Measurements from ENCODE around the gene TRIM71. TPM values are rescaled to one million over a fixed set of nuclear protein-coding genes. Genes with fewer than 3 reads are reported as not detected.

Gene TRIM71
- total RNA-seq, 1 donor from 2014 or later, result 74.0 TPM

GRCh38 chr3:32850226-32850625 lies 32.4 kb downstream of the TRIM71 start:
- Mint-ChIP-seq H3K27ac (ENCODE audit: unreplicated experiment) (peak overlapping the region; percentile 30), H3K4me1 (ENCODE audit: unreplicated experiment) (peaks cover 74% of the 10 kb centered on the region), H3K4me3 (ENCODE audit: unreplicated experiment) (peak overlapping the region; percentile 0), H3K36me3 (ENCODE audit: low read depth, unreplicated experiment) (no peaks in the 10 kb centered on the region), H3K9me3 (ENCODE audit: unreplicated experiment) (no peaks in the 10 kb centered on the region), H3K27me3 (ENCODE audit: unreplicated experiment) (no peaks in the 10 kb centered on the region)
- no peak for TF ChIP-seq CTCF (IDR thresholded peaks at IDR 0.05; ENCODE audit: unreplicated experiment)
- no peak for DNase-seq (ENCODE audit: low spot score)

GRCh38 chr3:32850636-32851035 lies 32.8 kb downstream of the TRIM71 start:
- Mint-ChIP-seq H3K36me3 (ENCODE audit: low read depth, unreplicated experiment) (peaks cover 3% of the 10 kb centered on the region), H3K27me3 (ENCODE audit: unreplicated experiment) (no peaks in the 10 kb centered on the region), H3K27ac (ENCODE audit: unreplicated experiment) (peak overlapping the region; percentile 24), H3K9me3 (ENCODE audit: unreplicated experiment) (no peaks in the 10 kb centered on the region), H3K4me3 (ENCODE audit: unreplicated experiment) (no peak overlapping the region), H3K4me1 (ENCODE audit: unreplicated experiment) (peaks cover 78% of the 10 kb centered on the region)
- TF ChIP-seq CTCF (IDR thresholded peaks at IDR 0.05; ENCODE audit: unreplicated experiment), result no peak
- no peak for DNase-seq (ENCODE audit: low spot score)

GRCh38 chr3:32852146-32852545 lies 34.3 kb downstream of the TRIM71 start:
- peaks cover 78% of the 10 kb centered on the region for H3K4me1 Mint-ChIP-seq (ENCODE audit: unreplicated experiment)

GRCh38 chr3:32855350-32855953 lies 37.7 kb downstream of the TRIM71 start:
- peaks cover 7% of the 10 kb centered on the region for H3K36me3 Mint-ChIP-seq (ENCODE audit: low read depth, unreplicated experiment)
- no peaks in the 10 kb centered on the region for H3K9me3 Mint-ChIP-seq (ENCODE audit: unreplicated experiment)
- no peak overlapping the region for H3K4me3 Mint-ChIP-seq (ENCODE audit: unreplicated experiment)
- no peak for TF ChIP-seq CTCF (IDR thresholded peaks at IDR 0.05; ENCODE audit: unreplicated experiment)
- DNase-seq (ENCODE audit: low spot score), result no peak
- peaks cover 67% of the 10 kb centered on the region for H3K4me1 Mint-ChIP-seq (ENCODE audit: unreplicated experiment)
- peak overlapping the region; percentile 68 for H3K27ac Mint-ChIP-seq (ENCODE audit: unreplicated experiment)
- H3K27me3 Mint-ChIP-seq (ENCODE audit: unreplicated experiment), result peaks cover 1% of the 10 kb centered on the region

More at GRCh38 chr3:32852146-32852545, 34.3 kb downstream of the TRIM71 start:
- no peak for DNase-seq (ENCODE audit: low spot score)
- H3K36me3 Mint-ChIP-seq (ENCODE audit: low read depth, unreplicated experiment), result peaks cover 5% of the 10 kb centered on the region
- H3K9me3 Mint-ChIP-seq (ENCODE audit: unreplicated experiment), result no peaks in the 10 kb centered on the region
- peak overlapping the region; percentile 30 for H3K27ac Mint-ChIP-seq (ENCODE audit: unreplicated experiment)
- no peak for TF ChIP-seq CTCF (IDR thresholded peaks at IDR 0.05; ENCODE audit: unreplicated experiment)
- no peaks in the 10 kb centered on the region for H3K27me3 Mint-ChIP-seq (ENCODE audit: unreplicated experiment)
- H3K4me3 Mint-ChIP-seq (ENCODE audit: unreplicated experiment), result no peak overlapping the region

GRCh38 chr3:32856355-32856889 lies 38.6 kb downstream of the TRIM71 start:
- Mint-ChIP-seq H3K4me1 (ENCODE audit: unreplicated experiment) (peaks cover 57% of the 10 kb centered on the region), H3K4me3 (ENCODE audit: unreplicated experiment) (no peak overlapping the region), H3K9me3 (ENCODE audit: unreplicated experiment) (no peaks in the 10 kb centered on the region), H3K27me3 (ENCODE audit: unreplicated experiment) (peaks cover 1% of the 10 kb centered on the region), H3K36me3 (ENCODE audit: low read depth, unreplicated experiment) (peaks cover 7% of the 10 kb centered on the region), H3K27ac (ENCODE audit: unreplicated experiment) (no peak overlapping the region)
- no peak for DNase-seq (ENCODE audit: low spot score)
- no peak for TF ChIP-seq CTCF (IDR thresholded peaks at IDR 0.05; ENCODE audit: unreplicated experiment)
